Uterus (tissue), 4 donors: ENCODE data around the gene INPP5A. TPM values are rescaled to one million over a fixed set of nuclear protein-coding genes. Genes with fewer than 3 reads are reported as not detected.

ENCODE experiments used
- DNase-seq, 2 donors: peaks; one replicate each; pipeline ENCODE4 v3.0.0-alpha.2; 2019 to 2020
- H3K27ac ChIP-seq, 2 donors: fragments of 200-600 bp; sonication (generic); 1 replicate in 1 of 2; 2 replicates in 1 of 2; pipeline ENCODE4 v1.5.1; 2016 to 2018
- H3K27me3 ChIP-seq, 2 donors: fragments of 200-600 bp; sonication (generic); one replicate each; pipeline ENCODE4 v1.5.1; 2018 to 2019; ENCODE audit warnings: control low read depth in 1 of 2
- H3K36me3 ChIP-seq, 2 donors: fragments of 200-600 bp; sonication (generic); one replicate each; pipeline ENCODE4 v1.5.1; 2019; ENCODE audit warnings: control low read depth in 1 of 2
- H3K4me1 ChIP-seq, 2 donors: fragments of 200-600 bp; sonication (generic); one replicate each; pipeline ENCODE4 v1.5.1; 2018 to 2019; ENCODE audit warnings: control low read depth in 1 of 2
- H3K4me3 ChIP-seq, 2 donors: fragments of 200-600 bp; sonication (generic); 1 replicate in 1 of 2; 2 replicates in 1 of 2; pipeline ENCODE4 v1.5.1; 2018 to 2019; ENCODE audit warnings: mild to moderate bottlenecking in 1 of 2
- H3K9me3 ChIP-seq, 2 donors: fragments of 200-600 bp; sonication (generic); one replicate each; pipeline ENCODE4 v1.5.1; 2019; ENCODE audit warnings: control low read depth in 1 of 2
- POLR2A ChIP-seq, 2 donors: fragments of 450-650 bp; IDR thresholded peaks; one replicate each; pipeline ENCODE4 v1.6.1; 2016; ENCODE audit warnings: antibody characterized with exemption in 2 of 2, mild to moderate bottlenecking in 1 of 2, moderate library complexity in 1 of 2
- intact Hi-C: fragments of 100-400 bp; cut with DNase I; formaldehyde crosslinking; loops from one replicate; pipeline ENCODE4 v1.15.1; 2023; ENCODE audit warnings: low total_unique reads
- total RNA-seq, 4 donors: library from RNA; depleted of rRNA in 3 of 4; stranded (reverse); fragments of >200 nt in 3 of 4; gene quantifications; one replicate each; pipeline versions ENCODE4 v1.1.0 to v1.2.4, GENCODE V29; 2014 to 2023
- TF ChIP-seq, protein P1 (sequence below), 4 experiments: fragments of 200-600 bp in 2 of 4; fragments of 450-650 bp in 2 of 4; sonication (generic) in 2 of 4; IDR thresholded peaks; one replicate each; pipeline ENCODE4 v1.5.1; 2016 to 2019; ENCODE audit warnings: antibody characterized with exemption in 4 of 4, mild to moderate bottlenecking in 2 of 4, moderate library complexity in 1 of 4
- donor health status: DM: yes; HTN: yes; CAD: no.

Gene INPP5A
- total RNA-seq, 4 donors from 2014 or later, result 22.5 to 160 (median 93.2) TPM

DNA sequence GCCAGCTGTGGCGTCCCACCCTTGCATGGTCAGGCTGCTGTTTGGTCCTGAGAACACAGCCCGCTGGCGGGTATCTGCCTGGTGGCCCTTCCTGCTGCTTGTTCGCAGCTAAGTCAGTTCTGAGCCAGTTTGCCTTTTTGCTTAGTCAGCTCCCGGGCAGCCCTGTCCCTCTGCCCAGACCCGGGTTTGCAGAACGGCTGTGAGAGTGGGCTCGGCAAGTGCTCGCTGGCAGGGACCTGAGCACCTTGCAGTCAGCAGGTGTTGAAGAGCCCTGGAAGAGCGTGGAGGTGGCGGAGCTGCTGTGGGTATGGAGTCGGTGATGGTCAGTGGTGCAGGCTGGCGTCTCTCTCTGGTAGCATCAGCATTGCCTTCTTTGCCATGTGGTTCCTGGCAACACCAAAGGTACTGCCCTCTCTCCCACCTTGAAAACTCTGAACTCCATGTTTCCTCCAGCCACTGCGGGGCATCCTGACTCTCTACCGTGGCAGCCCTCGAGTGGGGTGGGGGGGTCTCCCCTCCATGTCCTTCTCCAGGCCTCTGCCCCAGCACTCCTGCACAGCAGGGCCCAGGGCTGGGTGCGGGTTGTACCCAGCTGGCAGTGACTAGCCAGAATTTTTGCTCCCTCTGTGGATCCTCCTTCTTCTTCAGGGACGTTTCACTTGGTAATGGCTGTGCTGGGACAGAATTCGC is 4.6 kb downstream of the INPP5A start:
- TF ChIP-seq POLR2A (IDR thresholded peaks at IDR 0.05), result no peak
- TF ChIP-seq, protein P1, sequence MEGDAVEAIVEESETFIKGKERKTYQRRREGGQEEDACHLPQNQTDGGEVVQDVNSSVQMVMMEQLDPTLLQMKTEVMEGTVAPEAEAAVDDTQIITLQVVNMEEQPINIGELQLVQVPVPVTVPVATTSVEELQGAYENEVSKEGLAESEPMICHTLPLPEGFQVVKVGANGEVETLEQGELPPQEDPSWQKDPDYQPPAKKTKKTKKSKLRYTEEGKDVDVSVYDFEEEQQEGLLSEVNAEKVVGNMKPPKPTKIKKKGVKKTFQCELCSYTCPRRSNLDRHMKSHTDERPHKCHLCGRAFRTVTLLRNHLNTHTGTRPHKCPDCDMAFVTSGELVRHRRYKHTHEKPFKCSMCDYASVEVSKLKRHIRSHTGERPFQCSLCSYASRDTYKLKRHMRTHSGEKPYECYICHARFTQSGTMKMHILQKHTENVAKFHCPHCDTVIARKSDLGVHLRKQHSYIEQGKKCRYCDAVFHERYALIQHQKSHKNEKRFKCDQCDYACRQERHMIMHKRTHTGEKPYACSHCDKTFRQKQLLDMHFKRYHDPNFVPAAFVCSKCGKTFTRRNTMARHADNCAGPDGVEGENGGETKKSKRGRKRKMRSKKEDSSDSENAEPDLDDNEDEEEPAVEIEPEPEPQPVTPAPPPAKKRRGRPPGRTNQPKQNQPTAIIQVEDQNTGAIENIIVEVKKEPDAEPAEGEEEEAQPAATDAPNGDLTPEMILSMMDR (IDR thresholded peaks at IDR 0.05), result no peak
- H3K27me3 ChIP-seq, result no peaks in the 10 kb centered on the region
- no peaks in the 10 kb centered on the region for H3K9me3 ChIP-seq
- DNase-seq, result peak in 1 of 2 donors; percentile 16
- intact Hi-C loops, result no loop called here
- H3K36me3 ChIP-seq, result no peaks in the 10 kb centered on the region
- H3K27ac ChIP-seq, result no peak overlapping the region
- peaks cover 0 to 31% of the 10 kb centered on the region in 2 donors for H3K4me1 ChIP-seq
- H3K4me3 ChIP-seq, result no peak overlapping the region

DNA sequence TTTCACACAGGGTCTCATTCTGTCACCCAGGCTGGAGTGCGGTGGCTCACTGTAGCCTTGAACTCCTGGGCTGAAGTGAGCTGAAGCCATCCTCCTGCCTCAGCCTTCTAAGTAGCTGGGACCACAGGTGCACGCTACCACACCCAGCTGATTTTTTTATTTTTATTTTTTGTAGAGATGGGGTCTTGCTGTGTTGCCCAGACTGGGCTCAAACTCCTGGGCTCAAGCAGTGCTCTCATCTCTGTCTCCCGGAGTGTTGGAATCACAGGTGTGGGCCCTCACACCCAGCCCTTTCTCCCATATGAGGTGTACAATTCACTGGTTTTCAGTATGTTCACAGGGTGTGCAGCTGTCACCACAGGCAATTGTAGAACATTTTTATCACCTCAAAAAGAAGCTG is 5.2 kb downstream of the INPP5A start:
- no peak for TF ChIP-seq POLR2A (IDR thresholded peaks at IDR 0.05)
- TF ChIP-seq, protein P1 (IDR thresholded peaks at IDR 0.05), result no peak
- Histone ChIP-seq H3K27me3 (no peaks in the 10 kb centered on the region), H3K36me3 (no peaks in the 10 kb centered on the region), H3K4me3 (no peak overlapping the region), H3K27ac (no peak overlapping the region), H3K4me1 (peaks cover 0 to 31% of the 10 kb centered on the region in 2 donors), H3K9me3 (no peaks in the 10 kb centered on the region)
- intact Hi-C loops, result no loop called here
- DNase-seq, result peak in 1 of 2 donors; percentile 9

DNA sequence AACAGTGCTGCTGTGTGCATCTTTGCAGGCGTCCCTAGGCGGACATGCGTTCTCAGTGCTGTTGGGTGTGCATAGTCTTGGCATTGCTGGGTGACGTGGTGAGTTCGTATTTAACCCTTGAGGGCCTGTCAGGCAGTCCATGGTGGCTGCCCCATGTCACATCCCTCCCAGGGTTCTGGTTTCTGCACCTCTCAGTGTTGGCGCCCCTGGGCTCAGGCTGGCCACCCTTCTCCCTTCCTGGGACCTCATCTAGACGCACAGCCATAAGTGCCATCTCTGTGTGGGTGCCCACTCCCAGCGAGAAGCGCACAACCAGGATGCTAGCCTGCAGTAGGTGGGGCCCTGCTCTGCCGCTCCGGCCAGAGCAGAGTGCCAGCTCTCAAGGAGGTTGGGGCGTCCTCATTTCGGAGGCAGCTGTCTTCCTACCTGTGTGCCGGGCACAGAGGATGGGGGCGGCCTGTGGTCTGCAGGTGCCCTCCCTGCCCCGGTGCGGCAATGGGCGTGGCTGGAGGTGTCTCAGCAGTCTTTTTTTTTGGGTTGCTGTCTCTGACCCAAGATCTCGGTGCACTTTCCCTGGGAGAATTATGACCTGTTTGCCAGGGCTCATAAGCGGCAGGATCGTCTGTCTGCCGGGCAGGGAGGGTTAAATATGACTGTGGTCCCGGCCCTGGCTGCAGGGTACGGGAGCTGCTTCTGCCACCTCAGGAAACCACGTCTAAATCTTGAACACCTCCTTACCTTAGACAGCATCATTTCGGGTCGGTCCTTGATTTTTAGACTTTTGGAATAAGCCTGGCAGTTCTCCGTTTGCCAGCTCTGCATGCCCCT is 6.5 kb downstream of the INPP5A start:
- no peaks in the 10 kb centered on the region for H3K27me3 ChIP-seq
- H3K4me3 ChIP-seq, result peak overlapping the region in 1 of 2 donors; percentile 23
- no peak for TF ChIP-seq POLR2A (IDR thresholded peaks at IDR 0.05)
- TF ChIP-seq, protein P1 (IDR thresholded peaks at IDR 0.05), result no peak
- no peaks in the 10 kb centered on the region for H3K9me3 ChIP-seq
- intact Hi-C loops, result no loop called here
- H3K4me1 ChIP-seq, result peaks cover 0 to 33% of the 10 kb centered on the region in 2 donors
- H3K36me3 ChIP-seq, result no peaks in the 10 kb centered on the region
- no peak overlapping the region for H3K27ac ChIP-seq
- DNase-seq, result peak in 1 of 2 donors; percentile 12

DNA sequence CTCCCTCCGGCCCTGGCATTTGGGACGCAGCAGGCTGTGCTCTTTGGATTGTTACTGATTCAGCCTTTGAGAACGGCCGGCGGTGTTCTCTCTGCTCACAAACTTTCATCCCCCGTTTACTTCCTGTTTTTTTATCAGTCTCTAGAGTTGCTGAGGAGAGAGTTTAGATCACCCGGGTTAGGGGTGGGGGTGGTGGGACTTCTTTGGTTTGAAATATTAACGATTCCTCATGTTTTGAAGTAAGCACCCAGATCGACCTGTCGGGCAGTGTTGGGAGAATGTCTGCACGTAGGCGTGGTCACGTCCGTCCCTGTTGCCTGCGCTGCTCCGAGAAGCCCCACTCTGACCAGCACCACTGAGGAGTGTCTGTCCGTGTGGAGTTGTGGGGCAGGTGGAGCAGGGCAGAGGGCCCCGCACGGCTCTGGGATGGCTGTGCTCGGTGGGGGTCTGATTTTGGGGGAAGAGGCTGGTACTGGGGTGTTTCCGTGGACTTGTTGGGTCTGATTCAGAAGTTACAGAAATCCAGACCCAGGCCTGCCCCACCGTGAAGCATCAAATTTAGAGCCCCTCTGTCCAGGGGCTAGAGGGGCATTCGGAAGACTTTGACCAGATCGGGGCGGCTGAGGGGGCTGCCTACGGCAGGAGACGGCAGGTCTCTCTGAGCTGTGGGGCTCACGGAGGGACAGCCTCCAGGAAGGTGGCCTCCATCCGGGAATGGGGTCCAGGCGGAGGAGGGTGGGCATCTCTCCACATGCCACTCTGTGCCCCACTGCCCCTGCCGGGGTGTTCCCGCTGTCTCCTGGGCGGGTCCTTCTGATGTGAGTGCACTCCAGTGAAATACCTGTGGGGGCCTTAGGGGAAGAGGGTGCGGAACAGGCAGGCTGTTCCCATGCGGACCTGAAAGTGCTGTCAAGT is 7.4 kb downstream of the INPP5A start:
- Histone ChIP-seq H3K4me1 (peaks cover 0 to 38% of the 10 kb centered on the region in 2 donors), H3K36me3 (no peaks in the 10 kb centered on the region), H3K9me3 (no peaks in the 10 kb centered on the region), H3K27me3 (no peaks in the 10 kb centered on the region), H3K4me3 (peak overlapping the region in 1 of 2 donors; percentile 23), H3K27ac (no peak overlapping the region)
- TF ChIP-seq, protein P1 (IDR thresholded peaks at IDR 0.05), result no peak
- TF ChIP-seq POLR2A (IDR thresholded peaks at IDR 0.05), result no peak
- DNase-seq, result peak; percentile 13 to 16
- intact Hi-C loops, result no loop called here
